ENCODE measurements around the gene CHPT1.

The CHPT1 gene

DNA sequence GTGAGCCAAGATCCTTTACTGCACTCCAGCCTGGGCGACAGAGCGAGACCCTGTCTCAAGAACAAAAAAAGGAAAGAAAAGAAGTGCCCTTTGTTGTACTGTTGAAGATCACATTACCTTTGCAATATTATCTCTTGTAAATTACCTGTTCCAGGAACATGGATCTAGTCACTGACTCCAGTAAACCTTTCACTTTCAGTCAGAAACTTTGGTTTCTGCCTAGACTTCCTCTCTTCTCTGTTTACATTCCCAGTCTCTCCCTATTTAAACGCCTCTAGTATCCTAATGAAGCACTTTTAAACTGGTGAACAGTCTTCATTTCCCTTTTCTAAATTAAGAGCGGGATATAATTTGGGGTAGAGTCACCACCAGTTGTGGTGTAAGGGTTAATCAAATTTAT, 12.8 kb downstream of the CHPT1 start:
- H3K27me3 ChIP-seq (ENCODE audit: insufficient read depth, poor library complexity, severe bottlenecking), result no peaks in the 10 kb centered on the region
- H3K4me3 ChIP-seq (replicated peaks; ENCODE audit: insufficient read depth, low read length), result no peak overlapping the region
- no peak for DNase-seq (ENCODE audit: low read depth in 1 of 2, low spot score in 1 of 2)
- TF ChIP-seq, protein P1, sequence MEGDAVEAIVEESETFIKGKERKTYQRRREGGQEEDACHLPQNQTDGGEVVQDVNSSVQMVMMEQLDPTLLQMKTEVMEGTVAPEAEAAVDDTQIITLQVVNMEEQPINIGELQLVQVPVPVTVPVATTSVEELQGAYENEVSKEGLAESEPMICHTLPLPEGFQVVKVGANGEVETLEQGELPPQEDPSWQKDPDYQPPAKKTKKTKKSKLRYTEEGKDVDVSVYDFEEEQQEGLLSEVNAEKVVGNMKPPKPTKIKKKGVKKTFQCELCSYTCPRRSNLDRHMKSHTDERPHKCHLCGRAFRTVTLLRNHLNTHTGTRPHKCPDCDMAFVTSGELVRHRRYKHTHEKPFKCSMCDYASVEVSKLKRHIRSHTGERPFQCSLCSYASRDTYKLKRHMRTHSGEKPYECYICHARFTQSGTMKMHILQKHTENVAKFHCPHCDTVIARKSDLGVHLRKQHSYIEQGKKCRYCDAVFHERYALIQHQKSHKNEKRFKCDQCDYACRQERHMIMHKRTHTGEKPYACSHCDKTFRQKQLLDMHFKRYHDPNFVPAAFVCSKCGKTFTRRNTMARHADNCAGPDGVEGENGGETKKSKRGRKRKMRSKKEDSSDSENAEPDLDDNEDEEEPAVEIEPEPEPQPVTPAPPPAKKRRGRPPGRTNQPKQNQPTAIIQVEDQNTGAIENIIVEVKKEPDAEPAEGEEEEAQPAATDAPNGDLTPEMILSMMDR (IDR thresholded peaks at IDR 0.05; ENCODE audit: insufficient read depth, low read length), result no peak
- TF ChIP-seq GABPA (IDR thresholded peaks at IDR 0.05; ENCODE audit: low read depth) (no peak), SPI1 (IDR thresholded peaks at IDR 0.05; ENCODE audit: borderline replicate concordance, low read depth) (no peak), POLR2AphosphoS5 (IDR thresholded peaks at IDR 0.05; ENCODE audit: low read depth) (no peak)
- TF ChIP-seq, protein P2, sequence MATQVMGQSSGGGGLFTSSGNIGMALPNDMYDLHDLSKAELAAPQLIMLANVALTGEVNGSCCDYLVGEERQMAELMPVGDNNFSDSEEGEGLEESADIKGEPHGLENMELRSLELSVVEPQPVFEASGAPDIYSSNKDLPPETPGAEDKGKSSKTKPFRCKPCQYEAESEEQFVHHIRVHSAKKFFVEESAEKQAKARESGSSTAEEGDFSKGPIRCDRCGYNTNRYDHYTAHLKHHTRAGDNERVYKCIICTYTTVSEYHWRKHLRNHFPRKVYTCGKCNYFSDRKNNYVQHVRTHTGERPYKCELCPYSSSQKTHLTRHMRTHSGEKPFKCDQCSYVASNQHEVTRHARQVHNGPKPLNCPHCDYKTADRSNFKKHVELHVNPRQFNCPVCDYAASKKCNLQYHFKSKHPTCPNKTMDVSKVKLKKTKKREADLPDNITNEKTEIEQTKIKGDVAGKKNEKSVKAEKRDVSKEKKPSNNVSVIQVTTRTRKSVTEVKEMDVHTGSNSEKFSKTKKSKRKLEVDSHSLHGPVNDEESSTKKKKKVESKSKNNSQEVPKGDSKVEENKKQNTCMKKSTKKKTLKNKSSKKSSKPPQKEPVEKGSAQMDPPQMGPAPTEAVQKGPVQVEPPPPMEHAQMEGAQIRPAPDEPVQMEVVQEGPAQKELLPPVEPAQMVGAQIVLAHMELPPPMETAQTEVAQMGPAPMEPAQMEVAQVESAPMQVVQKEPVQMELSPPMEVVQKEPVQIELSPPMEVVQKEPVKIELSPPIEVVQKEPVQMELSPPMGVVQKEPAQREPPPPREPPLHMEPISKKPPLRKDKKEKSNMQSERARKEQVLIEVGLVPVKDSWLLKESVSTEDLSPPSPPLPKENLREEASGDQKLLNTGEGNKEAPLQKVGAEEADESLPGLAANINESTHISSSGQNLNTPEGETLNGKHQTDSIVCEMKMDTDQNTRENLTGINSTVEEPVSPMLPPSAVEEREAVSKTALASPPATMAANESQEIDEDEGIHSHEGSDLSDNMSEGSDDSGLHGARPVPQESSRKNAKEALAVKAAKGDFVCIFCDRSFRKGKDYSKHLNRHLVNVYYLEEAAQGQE (IDR thresholded peaks at IDR 0.05; ENCODE audit: insufficient replicate concordance, low read depth), result no peak
- no peak overlapping the region for H3K27ac ChIP-seq (replicated peaks)

DNA sequence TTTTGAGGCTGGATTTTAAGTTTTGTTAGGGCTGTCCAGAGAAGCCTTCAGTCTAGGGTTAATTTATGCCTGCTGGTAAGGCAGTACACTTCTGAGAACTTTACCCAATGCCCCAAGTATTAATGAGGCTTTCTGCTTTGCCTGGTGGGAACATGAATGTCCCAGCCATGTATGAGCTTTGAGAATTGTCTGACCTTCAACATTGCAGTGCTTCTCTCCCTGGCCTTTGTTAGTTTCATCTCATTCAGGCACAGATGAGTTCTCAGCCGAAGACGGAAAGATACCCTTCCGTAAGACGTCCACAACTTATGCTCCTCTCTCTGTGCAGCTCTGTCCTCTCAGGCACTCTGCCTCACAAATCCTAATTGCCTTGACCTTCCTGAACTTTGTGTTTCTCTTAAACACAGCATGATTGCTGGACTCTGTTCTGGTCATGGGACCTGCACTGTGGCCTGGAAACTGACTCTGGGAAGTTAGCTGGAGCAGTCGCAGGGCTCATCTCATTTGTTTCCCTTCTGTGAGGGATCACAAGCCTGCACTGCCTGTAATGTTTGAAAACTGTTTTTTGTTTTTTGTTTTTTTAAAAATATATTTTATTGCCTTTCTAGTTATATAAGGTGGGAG, 15.7 kb downstream of the CHPT1 start:
- TF ChIP-seq, protein P1 (IDR thresholded peaks at IDR 0.05; ENCODE audit: insufficient read depth, low read length), result no peak
- no peak for TF ChIP-seq GABPA (IDR thresholded peaks at IDR 0.05; ENCODE audit: low read depth)
- TF ChIP-seq POLR2AphosphoS5 (IDR thresholded peaks at IDR 0.05; ENCODE audit: low read depth), result no peak
- TF ChIP-seq, protein P2 (IDR thresholded peaks at IDR 0.05; ENCODE audit: insufficient replicate concordance, low read depth), result no peak
- no peak for TF ChIP-seq SPI1 (IDR thresholded peaks at IDR 0.05; ENCODE audit: borderline replicate concordance, low read depth)
- DNase-seq (ENCODE audit: low read depth in 1 of 2, low spot score in 1 of 2), result no peak
- Histone ChIP-seq H3K4me3 (replicated peaks; ENCODE audit: insufficient read depth, low read length) (no peak overlapping the region), H3K27ac (replicated peaks) (no peak overlapping the region), H3K27me3 (ENCODE audit: insufficient read depth, poor library complexity, severe bottlenecking) (no peaks in the 10 kb centered on the region)

DNA sequence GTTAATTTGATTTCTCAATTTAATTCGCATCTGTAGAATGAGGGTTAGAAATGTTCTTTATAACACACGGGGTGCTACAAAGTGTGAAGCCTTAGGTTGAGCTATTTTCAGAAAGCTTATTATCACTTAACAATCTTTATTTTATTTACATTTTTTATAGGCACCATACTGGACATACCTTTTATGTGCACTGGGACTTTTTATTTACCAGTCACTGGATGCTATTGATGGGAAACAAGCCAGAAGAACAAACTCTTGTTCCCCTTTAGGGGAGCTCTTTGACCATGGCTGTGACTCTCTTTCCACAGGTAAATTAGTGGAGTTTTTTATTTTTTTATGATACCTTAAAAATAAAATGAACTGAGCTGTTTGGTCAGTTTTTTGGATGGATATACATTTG, 16.5 kb downstream of the CHPT1 start:
- Histone ChIP-seq H3K27me3 (ENCODE audit: insufficient read depth, poor library complexity, severe bottlenecking) (no peaks in the 10 kb centered on the region), H3K4me3 (replicated peaks; ENCODE audit: insufficient read depth, low read length) (no peak overlapping the region), H3K27ac (replicated peaks) (no peak overlapping the region)
- no peak for DNase-seq (ENCODE audit: low read depth in 1 of 2, low spot score in 1 of 2)
- TF ChIP-seq, protein P2 (IDR thresholded peaks at IDR 0.05; ENCODE audit: insufficient replicate concordance, low read depth), result no peak
- TF ChIP-seq GABPA (IDR thresholded peaks at IDR 0.05; ENCODE audit: low read depth) (no peak), POLR2AphosphoS5 (IDR thresholded peaks at IDR 0.05; ENCODE audit: low read depth) (no peak), SPI1 (IDR thresholded peaks at IDR 0.05; ENCODE audit: borderline replicate concordance, low read depth) (no peak)
- TF ChIP-seq, protein P1 (IDR thresholded peaks at IDR 0.05; ENCODE audit: insufficient read depth, low read length), result no peak
